Caco-2 (cell line): ENCODE data around the gene TSHZ2. TPM values are rescaled to one million over a fixed set of nuclear protein-coding genes. Genes with fewer than 3 reads are reported as not detected.

ENCODE experiments used
- BruUV-seq: library from RNA; stranded (reverse); fragments of 400-500 nt; replicated peaks from 2 replicates; lab custom pipeline; 2021; lab: Mats Ljungman, UMichigan
- CTCF ChIA-PET: fragments of 300-600 bp; sonication (Branson Sonifier 250); formaldehyde crosslinking; loops from one replicate; lab custom pipeline; 2022; ENCODE audit warnings: antibody characterized with exemption; lab: Charles Lee
- POLR2A ChIA-PET: fragments of 300-600 bp; sonication (Branson Sonifier 250); formaldehyde crosslinking; loops from one replicate; lab custom pipeline; 2022; ENCODE audit warnings: antibody characterized with exemption; lab: Charles Lee
- DNase-seq, 2 experiments: peaks; one replicate each; pipeline versions ENCODE4 v3.0.0 to v3.0.0-alpha.2; 2020 to 2022
- H3K27me3 ChIP-seq: replicated peaks from 2 replicates; pipeline ENCODE4 v1.6.0; 2011; ENCODE audit warnings: low read length; ENCODE audit not compliant: control insufficient read depth, insufficient read depth
- H3K36me3 ChIP-seq: 2 replicates; pipeline ENCODE4 v1.5.1; 2011; ENCODE audit warnings: low read length; ENCODE audit not compliant: control insufficient read depth, insufficient read depth
- H3K4me1 ChIP-seq: fragments of 250-450 bp; sonication (Bioruptor Pico); 2 replicates; pipeline ENCODE4 v1.5.1; 2020; ENCODE audit warnings: mild to moderate bottlenecking
- H3K4me3 ChIP-seq: 2 replicates; pipeline ENCODE4 v1.5.1; 2011; ENCODE audit warnings: low read depth, mild to moderate bottlenecking, control low read depth, low read length
- H3K9me3 ChIP-seq: fragments of 250-450 bp; sonication (Bioruptor Pico); 2 replicates; pipeline ENCODE4 v1.5.1; 2020; ENCODE audit warnings: mild to moderate bottlenecking, moderate library complexity
- H3K27ac Mint-ChIP-seq: one replicate; pipeline ENCODE4 v1.8.0; 2022; ENCODE audit warnings: mixed read lengths; ENCODE audit not compliant: unreplicated experiment
- H3K27me3 Mint-ChIP-seq: one replicate; pipeline ENCODE4 v1.8.0; 2022; ENCODE audit warnings: mixed read lengths; ENCODE audit not compliant: insufficient read depth, unreplicated experiment
- H3K36me3 Mint-ChIP-seq: one replicate; pipeline ENCODE4 v1.8.0; 2022; ENCODE audit warnings: mild to moderate bottlenecking, mixed read lengths; ENCODE audit not compliant: insufficient read depth, unreplicated experiment
- H3K4me1 Mint-ChIP-seq: one replicate; pipeline ENCODE4 v1.8.0; 2022; ENCODE audit warnings: low read depth, mixed read lengths; ENCODE audit not compliant: unreplicated experiment
- H3K4me3 Mint-ChIP-seq: one replicate; pipeline ENCODE4 v1.8.0; 2022; ENCODE audit warnings: mild to moderate bottlenecking, moderate library complexity, mixed read lengths; ENCODE audit not compliant: unreplicated experiment
- H3K9me3 Mint-ChIP-seq: one replicate; pipeline ENCODE4 v1.8.0; 2022; ENCODE audit warnings: mixed read lengths; ENCODE audit not compliant: unreplicated experiment
- intact Hi-C: fragments of 100-400 bp; cut with micrococcal nuclease; formaldehyde crosslinking; loops from one replicate; pipeline ENCODE4 v1.10.0; 2022; ENCODE audit not compliant: unreplicated experiment
- total RNA-seq: library from RNA; stranded (reverse); gene quantifications from 2 replicates; pipeline ENCODE4 v1.2.3, GENCODE V29; 2022
- TF ChIP-seq, protein P1 (sequence below), 2 experiments: fragments of 200-600 bp in 1 of 2; IDR thresholded peaks; 1 replicate in 1 of 2; 2 replicates in 1 of 2; pipeline versions ENCODE4 v1.5.1 to v1.8.0; 2011 to 2022; ENCODE audit warnings: antibody characterized with exemption in 1 of 2, control low read depth in 1 of 2, inconsistent platforms in 1 of 2, low read depth in 1 of 2, low read length in 1 of 2, mild to moderate bottlenecking in 1 of 2, moderate library complexity in 1 of 2; ENCODE audit not compliant: insufficient read depth in 1 of 2, severe bottlenecking in 1 of 2, unreplicated experiment in 1 of 2

TSHZ2 gene
- total RNA-seq, 1 experiment from 2014 or later, result 0.07 TPM

DNA sequence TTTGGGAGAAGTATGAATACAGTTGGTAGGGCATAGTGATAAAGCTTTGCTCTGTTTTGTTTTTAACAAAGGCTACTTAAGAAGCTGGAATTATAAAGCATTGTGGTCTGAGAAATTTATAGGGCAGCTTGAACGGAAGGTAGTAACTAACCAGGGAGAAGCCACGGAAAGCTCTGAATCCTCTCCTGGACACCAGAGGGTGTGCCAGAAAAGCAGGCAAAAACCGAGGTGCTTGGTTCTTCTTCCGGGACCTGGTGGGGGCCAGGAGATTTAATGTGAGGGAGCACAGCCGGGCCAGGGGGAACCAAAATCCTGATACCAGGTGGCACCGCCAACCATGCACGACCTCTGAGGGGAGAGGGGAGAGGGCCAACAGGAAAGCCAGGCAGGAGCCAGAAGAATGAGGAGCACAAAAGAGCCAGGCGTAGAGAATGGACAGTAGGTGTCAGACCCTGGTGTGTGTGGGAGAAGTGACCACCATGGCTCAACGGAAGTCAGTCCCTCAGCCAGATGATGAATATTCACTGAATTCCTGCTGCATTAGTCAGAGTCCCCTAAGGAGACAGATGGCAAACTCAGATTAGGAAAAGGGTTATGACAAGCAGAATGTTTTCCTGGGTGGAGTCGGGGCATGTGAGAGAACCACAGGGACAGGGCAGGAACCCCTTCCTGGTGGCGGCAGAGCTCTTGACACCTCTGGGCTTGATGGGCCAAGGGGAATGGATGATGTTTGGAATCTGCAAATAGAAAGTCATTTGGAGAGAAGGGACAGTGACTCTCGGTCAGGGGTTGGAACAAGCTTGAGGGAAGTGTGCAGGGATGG is 359.2 kb downstream of the TSHZ2 start:
- H3K9me3 ChIP-seq, result no peaks in the 10 kb centered on the region
- H3K4me3 ChIP-seq, result no peak overlapping the region
- no peaks in the 10 kb centered on the region for H3K9me3 Mint-ChIP-seq
- DNase-seq, result peak; percentile 43 to 54
- no peaks in the 10 kb centered on the region for H3K36me3 Mint-ChIP-seq
- ChIA-PET CTCF (interaction anchor here (1.3 kb wide), 1 partner anchor 216 kb away, joined by 4 read pairs; no protein-coding TSS in a partner anchor), POLR2A (no interaction called here)
- no TSS peak for BruUV-seq
- H3K36me3 ChIP-seq, result no peaks in the 10 kb centered on the region
- TF ChIP-seq, protein P1, sequence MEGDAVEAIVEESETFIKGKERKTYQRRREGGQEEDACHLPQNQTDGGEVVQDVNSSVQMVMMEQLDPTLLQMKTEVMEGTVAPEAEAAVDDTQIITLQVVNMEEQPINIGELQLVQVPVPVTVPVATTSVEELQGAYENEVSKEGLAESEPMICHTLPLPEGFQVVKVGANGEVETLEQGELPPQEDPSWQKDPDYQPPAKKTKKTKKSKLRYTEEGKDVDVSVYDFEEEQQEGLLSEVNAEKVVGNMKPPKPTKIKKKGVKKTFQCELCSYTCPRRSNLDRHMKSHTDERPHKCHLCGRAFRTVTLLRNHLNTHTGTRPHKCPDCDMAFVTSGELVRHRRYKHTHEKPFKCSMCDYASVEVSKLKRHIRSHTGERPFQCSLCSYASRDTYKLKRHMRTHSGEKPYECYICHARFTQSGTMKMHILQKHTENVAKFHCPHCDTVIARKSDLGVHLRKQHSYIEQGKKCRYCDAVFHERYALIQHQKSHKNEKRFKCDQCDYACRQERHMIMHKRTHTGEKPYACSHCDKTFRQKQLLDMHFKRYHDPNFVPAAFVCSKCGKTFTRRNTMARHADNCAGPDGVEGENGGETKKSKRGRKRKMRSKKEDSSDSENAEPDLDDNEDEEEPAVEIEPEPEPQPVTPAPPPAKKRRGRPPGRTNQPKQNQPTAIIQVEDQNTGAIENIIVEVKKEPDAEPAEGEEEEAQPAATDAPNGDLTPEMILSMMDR (IDR thresholded peaks at IDR 0.05; ENCODE audit: insufficient read depth in 1 of 2, low read depth in 1 of 2, low read length in 1 of 2, severe bottlenecking in 1 of 2, unreplicated experiment in 1 of 2), result no peak
- no peaks in the 10 kb centered on the region for H3K27me3 ChIP-seq
- H3K27ac Mint-ChIP-seq, result peak overlapping the region; percentile 66
- peaks cover 10% of the 10 kb centered on the region; the same call in 1 of the 2 replicates for H3K4me1 ChIP-seq
- H3K4me3 Mint-ChIP-seq, result no peak overlapping the region
- H3K4me1 Mint-ChIP-seq, result peaks cover 23% of the 10 kb centered on the region
- intact Hi-C loops, result loop anchor here (10.0 kb wide), 1 partner anchor 213 kb away; no protein-coding TSS in a partner anchor
- peaks cover 3% of the 10 kb centered on the region for H3K27me3 Mint-ChIP-seq

DNA sequence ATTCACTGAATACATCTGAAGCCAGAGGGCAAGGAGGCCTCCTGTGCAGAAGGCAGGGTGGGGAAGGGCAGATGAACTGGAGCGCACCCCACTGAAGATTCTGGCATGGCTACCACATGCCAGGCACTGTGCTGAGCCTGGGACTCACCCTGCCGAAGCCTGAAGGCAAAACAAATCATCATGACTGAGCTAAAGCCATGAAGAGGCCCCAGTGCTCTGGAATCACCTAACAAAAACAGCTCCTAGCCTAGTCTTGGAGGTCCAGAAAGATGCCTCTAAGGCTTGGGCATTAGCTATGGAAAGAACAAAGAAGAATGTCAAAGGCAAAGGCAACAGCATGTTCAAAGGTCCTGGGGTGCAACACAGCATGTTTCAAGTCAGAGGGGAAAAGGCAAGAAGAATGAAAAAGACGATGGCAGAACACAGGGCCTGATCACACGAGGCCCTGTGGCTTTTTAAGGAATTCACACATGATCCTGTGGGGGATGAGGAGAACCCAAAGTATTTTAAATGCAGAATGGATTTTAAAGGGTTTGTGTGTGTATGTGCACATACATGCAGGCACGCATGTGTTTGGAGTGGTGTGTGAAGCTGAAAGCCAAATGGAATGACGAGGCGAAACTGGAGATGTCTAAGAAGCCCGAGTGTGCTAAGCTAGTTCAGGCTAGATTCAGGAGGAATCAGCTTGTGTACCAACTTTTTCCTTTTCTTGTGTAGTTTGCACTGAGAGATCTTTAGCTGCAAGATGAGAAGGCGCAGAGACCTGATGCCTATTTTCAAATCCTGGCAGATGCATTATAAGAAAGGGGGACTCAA is 360.1 kb downstream of the TSHZ2 start:
- Mint-ChIP-seq H3K9me3 (no peaks in the 10 kb centered on the region), H3K27ac (peak overlapping the region; percentile 66), H3K27me3 (peaks cover 3% of the 10 kb centered on the region), H3K4me1 (peaks cover 23% of the 10 kb centered on the region), H3K36me3 (no peaks in the 10 kb centered on the region), H3K4me3 (no peak overlapping the region)
- DNase-seq, result no peak
- H3K4me3 ChIP-seq, result no peak overlapping the region
- peaks cover 10% of the 10 kb centered on the region; the same call in 1 of the 2 replicates for H3K4me1 ChIP-seq
- BruUV-seq, result no TSS peak
- intact Hi-C loops, result loop anchor here (10.0 kb wide), 1 partner anchor 213 kb away; no protein-coding TSS in a partner anchor
- H3K36me3 ChIP-seq, result no peaks in the 10 kb centered on the region
- POLR2A ChIA-PET, result no interaction called here
- TF ChIP-seq, protein P1 (IDR thresholded peaks at IDR 0.05; ENCODE audit: insufficient read depth in 1 of 2, low read depth in 1 of 2, low read length in 1 of 2, severe bottlenecking in 1 of 2, unreplicated experiment in 1 of 2), result no peak
- H3K27me3 ChIP-seq, result no peaks in the 10 kb centered on the region
- CTCF ChIA-PET, result no interaction called here
- H3K9me3 ChIP-seq, result no peaks in the 10 kb centered on the region

DNA sequence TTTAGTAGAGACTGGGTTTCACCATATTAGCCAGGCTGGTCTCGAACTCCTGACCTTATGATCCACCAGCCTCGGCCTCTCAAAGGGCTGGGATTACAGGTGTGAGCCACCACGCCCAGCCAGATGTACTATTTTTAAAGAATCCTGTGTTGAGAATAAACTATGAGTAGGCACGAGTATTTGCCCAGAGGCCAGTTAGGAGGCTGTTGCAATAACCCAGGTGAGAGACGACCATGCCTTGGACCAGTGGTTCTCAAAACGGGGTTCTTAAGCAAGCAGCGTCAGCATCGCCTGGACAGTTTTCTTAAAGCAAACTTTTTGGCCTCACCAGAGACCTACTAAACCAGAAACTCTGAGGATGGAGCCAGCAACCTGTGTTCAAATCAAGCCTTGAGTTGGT is 362.7 kb downstream of the TSHZ2 start:
- H3K4me1 ChIP-seq, result peaks cover 10% of the 10 kb centered on the region; the same call in 1 of the 2 replicates
- Mint-ChIP-seq H3K4me3 (no peak overlapping the region), H3K4me1 (peaks cover 23% of the 10 kb centered on the region), H3K27ac (no peak overlapping the region), H3K27me3 (no peaks in the 10 kb centered on the region), H3K36me3 (no peaks in the 10 kb centered on the region), H3K9me3 (no peaks in the 10 kb centered on the region)
- BruUV-seq, result no TSS peak
- no peak overlapping the region for H3K4me3 ChIP-seq
- ChIA-PET CTCF (no interaction called here), POLR2A (no interaction called here)
- H3K36me3 ChIP-seq, result no peaks in the 10 kb centered on the region
- H3K9me3 ChIP-seq, result no peaks in the 10 kb centered on the region
- no peaks in the 10 kb centered on the region for H3K27me3 ChIP-seq
- TF ChIP-seq, protein P1 (IDR thresholded peaks at IDR 0.05; ENCODE audit: insufficient read depth in 1 of 2, low read depth in 1 of 2, low read length in 1 of 2, severe bottlenecking in 1 of 2, unreplicated experiment in 1 of 2), result no peak
- DNase-seq, result no peak
- intact Hi-C loops, result loop anchor here (10.0 kb wide), 1 partner anchor 210 kb away; no protein-coding TSS in a partner anchor
